BE2C (cell line): Measurements from ENCODE around the gene CX3CL1.

Experiments used
- DNase-seq: peaks from one replicate; pipeline ENCODE4 v3.0.0-alpha.2; 2020
- H3K27me3 ChIP-seq: fragments of 250-450 bp; sonication (Bioruptor Pico); 2 replicates; pipeline ENCODE4 v1.5.1; 2020; ENCODE audit warnings: mild to moderate bottlenecking
- H3K36me3 ChIP-seq: fragments of 250-450 bp; sonication (Bioruptor Pico); 2 replicates; pipeline ENCODE4 v1.5.1; 2020; ENCODE audit warnings: mild to moderate bottlenecking
- H3K4me1 ChIP-seq: fragments of 250-450 bp; sonication (Bioruptor Pico); 2 replicates; pipeline ENCODE4 v1.5.1; 2020
- H3K4me3 ChIP-seq: 2 replicates; pipeline ENCODE4 v1.5.1; 2011; ENCODE audit warnings: low read depth, low read length
- H3K9me3 ChIP-seq: fragments of 250-450 bp; sonication (Bioruptor Pico); 2 replicates; pipeline ENCODE4 v1.5.1; 2020
- CTCF ChIP-seq: IDR thresholded peaks from 2 replicates; pipeline ENCODE4 v1.5.1; 2012; ENCODE audit warnings: mild to moderate bottlenecking, low read depth, low read length

CX3CL1 gene

GRCh38 chr16:57406881-57407280, 34.6 kb downstream of the CX3CL1 start:
- no peaks in the 10 kb centered on the region for H3K27me3 ChIP-seq
- no peak for DNase-seq
- TF ChIP-seq CTCF = no peak

GRCh38 chr16:57407521-57408353, 35.4 kb downstream of the CX3CL1 start:
- Histone ChIP-seq H3K27me3 (no peaks in the 10 kb centered on the region), H3K4me3 (no peak overlapping the region), H3K36me3 (no peaks in the 10 kb centered on the region), H3K9me3 (peaks cover 2% of the 10 kb centered on the region; the same call in 1 of the 2 replicates), H3K4me1 (no peaks in the 10 kb centered on the region; the same call in 1 of the 2 replicates)
- no peak for TF ChIP-seq CTCF
- DNase-seq = no peak

More at GRCh38 chr16:57406881-57407280, 34.6 kb downstream of the CX3CL1 start:
- Histone ChIP-seq H3K4me1 (no peaks in the 10 kb centered on the region; the same call in 1 of the 2 replicates), H3K4me3 (no peak overlapping the region), H3K36me3 (no peaks in the 10 kb centered on the region), H3K9me3 (peaks cover 2% of the 10 kb centered on the region; the same call in 1 of the 2 replicates)

- Histone ChIP-seq H3K9me3 (peaks cover 2% of the 10 kb centered on the region; the same call in 1 of the 2 replicates), H3K27me3 (no peaks in the 10 kb centered on the region), H3K36me3 (no peaks in the 10 kb centered on the region), H3K4me1 (no peaks in the 10 kb centered on the region; the same call in 1 of the 2 replicates), H3K4me3 (no peak overlapping the region)
- DNase-seq = no peak
- TF ChIP-seq CTCF = no peak
Measured at GRCh38 chr16:57409065-57409464, 36.8 kb downstream of the CX3CL1 start.

GRCh38 chr16:57409870-57410587, 37.7 kb downstream of the CX3CL1 start:
- 0 out of 2 replicates have a peak, but pooled peaks have one; percentile 2 for TF ChIP-seq CTCF
- Histone ChIP-seq H3K4me1 (no peaks in the 10 kb centered on the region; the same call in 1 of the 2 replicates), H3K4me3 (no peak overlapping the region), H3K9me3 (peaks cover 2% of the 10 kb centered on the region; the same call in 1 of the 2 replicates), H3K36me3 (no peaks in the 10 kb centered on the region), H3K27me3 (no peaks in the 10 kb centered on the region)
- DNase-seq = peak; percentile 35

- Histone ChIP-seq H3K4me3 (no peak overlapping the region), H3K27me3 (no peaks in the 10 kb centered on the region), H3K9me3 (peaks cover 2% of the 10 kb centered on the region; the same call in 1 of the 2 replicates), H3K36me3 (no peaks in the 10 kb centered on the region), H3K4me1 (peaks cover 2% of the 10 kb centered on the region)
- no peak for DNase-seq
- no peak for TF ChIP-seq CTCF
Measured at GRCh38 chr16:57411362-57411976, 39.2 kb downstream of the CX3CL1 start.
